NCI-H2081 treated with DMSO at 0.1 percent for 48 hours (cell line): ENCODE data around the gene CPLANE2.
"Not testable (repeated sequence)": the region's sequence is repeated elsewhere in the genome, so short reads cannot be mapped to it uniquely, and the experiment has no call there.

Experiments used
- DNase-seq: peaks from one replicate; lab custom pipeline; 2025; lab: John Stamatoyannopoulos, UW

CPLANE2 gene

DNA sequence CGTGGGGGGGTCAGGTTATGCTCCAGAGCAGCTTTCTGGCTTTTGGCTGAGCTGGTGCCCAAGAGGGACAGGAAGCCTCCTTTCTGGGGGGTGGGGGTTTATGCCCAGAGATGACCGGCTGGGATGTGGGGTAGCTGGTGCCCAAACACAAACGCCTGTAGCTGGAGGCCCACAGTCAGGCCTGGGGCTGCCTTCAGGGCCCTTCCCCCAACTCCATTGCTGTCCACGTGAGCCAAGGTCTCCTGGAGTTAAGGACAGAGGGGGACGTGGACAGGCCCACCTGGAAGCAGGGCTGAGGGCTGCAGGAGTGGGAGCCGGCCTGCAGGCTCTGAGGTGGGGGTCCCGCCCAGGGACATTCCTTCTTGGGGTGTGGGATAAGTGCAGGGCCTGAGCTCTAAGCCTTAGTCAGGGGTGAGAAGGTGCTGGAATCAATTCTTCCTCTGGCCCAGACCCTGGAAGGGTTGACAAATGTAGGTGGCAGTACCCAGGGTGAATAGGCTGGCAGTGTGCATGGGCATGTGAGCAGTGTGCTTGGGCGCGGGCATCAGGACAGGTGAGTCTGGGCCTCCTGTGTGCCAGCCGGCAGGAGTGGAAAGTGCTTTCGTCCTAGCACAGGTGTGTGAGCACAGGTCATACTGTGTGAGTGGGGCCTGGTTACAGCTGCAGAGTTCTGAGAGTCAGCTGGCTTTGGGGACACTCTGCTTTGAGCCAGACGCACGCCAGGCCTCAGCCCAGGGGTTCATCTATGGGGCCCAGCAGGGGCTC lies 6.8 kb downstream of the CPLANE2 start:
- DNase-seq = no peak

DNA sequence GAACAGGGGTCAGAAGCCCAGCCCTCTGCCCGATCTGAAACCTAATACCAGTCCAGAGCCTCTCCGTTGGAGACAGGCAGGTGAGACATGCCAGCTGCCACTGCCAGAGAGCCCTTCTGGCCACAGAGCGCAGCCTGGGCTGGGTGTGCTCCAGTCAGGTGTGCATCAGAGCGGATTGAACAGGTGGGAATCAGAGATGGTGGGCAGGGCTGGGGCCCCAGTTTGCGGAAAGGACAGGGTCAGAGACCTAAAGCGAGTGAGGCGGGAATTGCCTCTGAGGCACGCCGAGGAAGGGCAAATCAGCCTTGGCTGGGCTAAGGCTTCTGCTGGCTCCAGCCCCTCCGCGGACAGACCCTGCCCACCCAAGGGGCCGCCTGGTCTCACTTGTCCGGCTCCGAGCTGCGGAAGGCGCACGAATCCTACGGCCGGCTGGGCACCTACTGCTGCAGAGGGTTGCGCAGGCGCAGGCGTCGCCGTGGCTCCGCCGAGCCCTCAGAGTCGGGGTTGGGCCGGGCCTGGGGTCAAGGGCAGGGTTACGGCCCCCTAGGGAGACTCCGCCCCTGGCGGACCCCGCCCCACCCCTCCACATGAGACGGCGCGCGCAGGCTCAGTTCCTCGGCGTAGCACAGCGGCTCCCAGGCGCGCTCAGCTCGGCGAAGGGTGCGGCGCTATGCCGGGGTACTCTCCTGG lies 10.3 kb downstream of the CPLANE2 start:
- DNase-seq = no peak

- DNase-seq = no peak
These were observed 10.9 kb downstream of the CPLANE2 start for GRCh38 chr1:16226129-16226489.

GRCh38 chr1:16224472-16224871 lies 12.5 kb downstream of the CPLANE2 start:
- no peak for DNase-seq

GRCh38 chr1:16222716-16223115 lies 14.3 kb downstream of the CPLANE2 start:
- DNase-seq = not testable (repeated sequence)

- no peak for DNase-seq
These were observed 15.5 kb downstream of the CPLANE2 start for GRCh38 chr1:16221499-16221898.

DNA sequence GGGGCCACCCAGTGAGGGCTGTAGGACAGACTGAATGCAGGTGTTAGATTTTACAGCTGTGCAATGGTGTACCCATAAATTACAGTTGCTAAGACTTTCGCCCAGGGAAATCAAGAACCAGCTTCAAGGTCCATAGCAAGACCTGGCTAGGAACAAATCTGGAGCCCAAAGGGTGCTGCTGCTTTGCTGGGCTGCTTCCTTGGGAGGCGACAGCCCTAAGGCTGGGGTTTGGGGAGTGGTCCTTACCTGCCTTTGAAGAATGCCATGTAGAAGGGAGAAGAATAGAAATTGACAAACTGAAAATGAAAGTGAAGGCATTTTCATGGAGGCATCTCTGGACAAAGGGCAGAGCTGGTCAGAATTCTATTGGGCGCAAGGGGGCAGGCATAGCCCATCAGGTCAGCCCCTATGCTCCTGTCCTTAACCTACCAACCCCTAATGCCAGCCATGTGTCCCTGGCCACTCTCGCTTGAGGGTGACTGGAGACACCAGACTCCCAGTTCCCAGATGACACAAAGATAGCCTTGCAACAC lies 16.9 kb downstream of the CPLANE2 start:
- no peak for DNase-seq

- DNase-seq = no peak
These were observed 18.3 kb downstream of the CPLANE2 start for GRCh38 chr1:16218674-16219071.

DNA sequence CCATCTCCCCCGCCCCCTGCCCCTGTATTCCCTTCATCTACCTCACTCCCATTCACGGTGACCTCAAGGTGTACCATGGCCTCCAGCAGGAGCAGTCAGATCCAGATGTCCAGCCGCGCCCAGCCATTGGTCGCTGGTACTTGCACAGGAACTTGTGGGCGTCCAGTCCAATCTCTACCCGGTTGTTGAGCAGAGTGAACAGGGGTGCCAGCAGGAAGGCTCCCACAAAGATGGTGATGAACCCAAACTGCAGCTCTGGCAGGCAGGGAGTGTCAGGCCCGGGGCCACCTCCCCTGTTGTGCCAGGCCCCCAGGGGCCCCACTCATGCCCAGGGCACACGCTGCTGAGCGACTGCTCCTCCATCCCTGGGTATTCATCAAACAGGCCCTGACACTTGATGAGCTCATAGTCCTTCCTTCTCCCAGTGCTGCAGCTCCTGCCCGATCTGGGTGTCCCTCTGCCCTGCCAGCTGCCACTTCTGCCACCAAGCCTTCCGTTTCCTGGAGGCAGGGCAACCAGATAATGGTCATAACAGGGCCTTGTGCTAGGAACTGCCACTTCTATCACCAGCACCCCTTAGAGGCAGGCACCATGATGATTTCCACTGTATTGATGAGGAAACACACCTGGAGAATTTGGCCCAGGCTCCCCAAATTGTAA lies 18.8 kb downstream of the CPLANE2 start:
- no peak for DNase-seq

GRCh38 chr1:16217061-16217785 lies 19.8 kb downstream of the CPLANE2 start:
- DNase-seq = peak; percentile 62

- no peak for DNase-seq
These were observed 20.9 kb downstream of the CPLANE2 start for GRCh38 chr1:16215882-16216753.

DNA sequence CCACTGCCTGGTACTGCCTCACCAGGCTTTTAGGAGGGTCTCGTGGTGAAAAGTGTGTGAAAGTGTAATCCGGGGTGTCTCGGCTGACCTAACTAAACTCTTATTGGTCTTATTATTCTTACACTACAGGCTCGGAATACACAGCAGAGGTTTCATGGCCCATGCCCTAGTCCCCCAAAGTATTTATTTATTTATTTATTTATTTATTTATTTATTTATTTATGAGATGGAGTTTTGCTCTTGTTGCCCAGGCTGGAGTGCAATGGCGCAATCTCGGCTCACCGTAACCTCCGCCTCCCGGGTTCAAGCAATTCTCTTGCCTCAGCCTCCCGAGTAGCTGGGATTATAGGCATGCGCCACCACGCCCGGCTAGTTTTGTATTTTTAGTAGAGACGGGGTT lies 21.7 kb downstream of the CPLANE2 start:
- not testable (repeated sequence) for DNase-seq

- DNase-seq = not testable (repeated sequence)
These were observed 23.4 kb downstream of the CPLANE2 start for GRCh38 chr1:16213544-16213943.

DNA sequence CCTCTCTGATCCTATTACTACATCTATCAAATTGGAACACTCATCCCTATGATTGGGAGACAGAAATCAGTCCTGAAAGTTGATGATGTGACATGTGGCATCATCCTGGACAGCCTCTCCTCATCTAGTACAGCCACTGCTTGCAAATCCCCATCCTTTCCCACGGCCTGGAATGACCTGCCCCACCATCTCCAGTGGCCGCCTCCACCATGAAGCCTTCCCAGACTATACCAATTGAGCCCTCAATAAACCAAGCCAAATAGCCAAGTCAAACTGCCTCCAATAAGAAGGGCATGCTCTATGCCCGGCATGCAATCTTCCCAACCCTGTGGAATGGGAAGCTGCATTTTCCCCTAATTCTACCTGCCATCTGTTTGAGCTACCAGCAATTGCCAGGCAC lies 24.0 kb downstream of the CPLANE2 start:
- no peak for DNase-seq

DNA sequence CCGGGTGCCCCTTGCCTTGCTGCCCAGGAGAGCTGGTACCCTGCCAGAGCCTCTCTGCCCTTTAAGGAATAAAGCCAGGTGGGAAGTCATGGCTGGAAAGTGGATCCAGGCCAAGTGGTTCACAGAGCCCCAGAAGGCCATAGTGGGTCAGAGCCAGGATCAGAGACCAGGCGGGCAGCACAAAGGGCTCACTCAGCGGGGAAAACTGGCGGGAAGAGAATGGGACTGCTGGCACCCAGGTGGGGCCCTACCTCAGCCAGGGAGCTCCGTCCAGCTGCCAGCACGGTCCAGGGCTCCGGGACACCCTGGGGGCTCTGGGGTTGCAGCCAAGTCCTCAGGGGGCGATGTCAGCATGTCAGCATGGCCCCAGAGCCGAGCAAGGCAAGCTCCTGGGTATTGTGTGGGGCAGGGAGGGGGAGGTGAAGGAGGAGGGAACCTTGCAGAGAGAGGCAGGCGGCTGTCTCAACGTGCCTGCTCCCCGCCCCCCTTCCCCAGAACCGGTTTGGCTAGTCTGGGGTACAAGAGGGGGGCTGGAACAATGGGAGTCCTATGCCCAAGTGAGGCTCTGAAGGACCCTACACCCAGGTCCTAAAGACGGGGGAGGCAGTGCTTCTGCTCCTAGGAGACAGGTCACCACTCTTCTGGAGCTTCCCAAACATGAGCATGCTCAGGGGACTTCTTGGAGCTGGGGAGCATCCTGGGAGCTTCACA lies 24.6 kb downstream of the CPLANE2 start, which contains the start of gene ARHGEF19:
Gene ARHGEF19, minus strand, starts transcription at position 402 of the 711 bp plus-strand sequence. CDS start 3,598 bp downstream, outside the sequence.
- no peak for DNase-seq

- DNase-seq = no peak
These were observed 25.2 kb downstream of the CPLANE2 start for GRCh38 chr1:16211824-16212223.

GRCh38 chr1:16210581-16210980 lies 26.4 kb downstream of the CPLANE2 start:
- no peak for DNase-seq

DNA sequence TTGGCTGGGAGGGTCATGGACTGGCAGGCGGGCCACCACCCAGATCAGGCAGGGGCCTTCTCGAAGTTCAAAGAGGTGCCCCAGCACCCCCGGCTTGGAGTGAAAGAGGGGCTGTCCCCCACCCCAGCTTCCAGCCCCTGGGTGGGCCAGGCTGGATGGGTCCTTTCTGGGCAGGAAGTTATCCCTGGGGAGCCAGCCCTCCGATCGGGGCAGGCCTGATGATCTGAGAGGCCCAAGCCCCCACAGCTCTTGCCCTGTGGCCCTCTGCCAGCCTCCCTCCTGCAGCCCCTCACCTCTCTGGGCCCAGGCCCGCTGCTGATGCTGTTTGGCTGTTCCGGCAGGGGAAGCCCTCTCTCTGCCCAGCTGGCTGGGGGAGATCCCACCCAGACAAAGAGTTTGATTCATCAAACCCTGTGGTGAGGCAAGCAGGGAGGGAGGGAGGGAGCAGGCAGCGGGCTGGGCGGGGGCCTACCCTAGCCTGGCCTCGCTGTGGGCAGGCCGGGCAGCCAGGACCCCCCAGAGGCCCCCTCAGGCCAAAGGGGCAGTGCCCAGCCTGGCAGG lies 27.1 kb downstream of the CPLANE2 start:
- no peak for DNase-seq

DNA sequence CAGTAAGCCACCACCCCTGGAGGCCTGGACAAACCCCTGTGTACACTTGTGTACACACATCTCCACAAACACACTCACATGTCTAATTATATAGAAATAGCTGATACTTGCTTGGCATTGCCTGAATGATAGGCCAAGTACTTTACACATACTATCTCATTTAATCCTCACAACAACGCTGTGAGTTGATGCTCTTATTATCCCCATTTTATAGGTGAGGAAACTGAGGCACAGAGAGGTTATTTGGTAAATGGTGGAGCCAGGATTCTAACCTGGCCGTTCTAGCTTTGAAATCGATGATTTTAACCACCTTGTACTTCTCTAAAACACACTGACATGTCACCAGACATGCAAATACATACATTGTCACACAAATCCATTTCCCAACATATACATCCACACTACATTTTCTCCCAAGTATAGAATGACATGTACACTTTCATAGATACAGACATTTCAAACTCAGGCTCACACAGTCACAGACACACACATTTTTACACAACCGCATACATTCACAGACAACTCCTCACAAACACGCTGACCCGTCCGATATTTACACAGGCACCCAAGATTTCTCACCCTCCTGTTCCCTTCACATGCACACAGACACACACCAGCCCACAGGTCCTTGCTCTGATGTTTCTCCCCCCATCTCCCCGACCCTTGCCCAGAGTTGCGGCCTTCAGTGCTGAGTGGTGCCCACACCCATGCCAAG lies 27.7 kb downstream of the CPLANE2 start:
- DNase-seq = no peak
